NAMALWA (cell line): ENCODE data around the gene S100A1.
"Not testable (repeated sequence)": the region's sequence is repeated elsewhere in the genome, so short reads cannot be mapped to it uniquely, and the experiment has no call there.

ENCODE experiments used
- DNase-seq: peaks from one replicate; pipeline ENCODE4 v3.0.0-alpha.2; 2015; ENCODE audit warnings: low spot score

The S100A1 gene

DNA sequence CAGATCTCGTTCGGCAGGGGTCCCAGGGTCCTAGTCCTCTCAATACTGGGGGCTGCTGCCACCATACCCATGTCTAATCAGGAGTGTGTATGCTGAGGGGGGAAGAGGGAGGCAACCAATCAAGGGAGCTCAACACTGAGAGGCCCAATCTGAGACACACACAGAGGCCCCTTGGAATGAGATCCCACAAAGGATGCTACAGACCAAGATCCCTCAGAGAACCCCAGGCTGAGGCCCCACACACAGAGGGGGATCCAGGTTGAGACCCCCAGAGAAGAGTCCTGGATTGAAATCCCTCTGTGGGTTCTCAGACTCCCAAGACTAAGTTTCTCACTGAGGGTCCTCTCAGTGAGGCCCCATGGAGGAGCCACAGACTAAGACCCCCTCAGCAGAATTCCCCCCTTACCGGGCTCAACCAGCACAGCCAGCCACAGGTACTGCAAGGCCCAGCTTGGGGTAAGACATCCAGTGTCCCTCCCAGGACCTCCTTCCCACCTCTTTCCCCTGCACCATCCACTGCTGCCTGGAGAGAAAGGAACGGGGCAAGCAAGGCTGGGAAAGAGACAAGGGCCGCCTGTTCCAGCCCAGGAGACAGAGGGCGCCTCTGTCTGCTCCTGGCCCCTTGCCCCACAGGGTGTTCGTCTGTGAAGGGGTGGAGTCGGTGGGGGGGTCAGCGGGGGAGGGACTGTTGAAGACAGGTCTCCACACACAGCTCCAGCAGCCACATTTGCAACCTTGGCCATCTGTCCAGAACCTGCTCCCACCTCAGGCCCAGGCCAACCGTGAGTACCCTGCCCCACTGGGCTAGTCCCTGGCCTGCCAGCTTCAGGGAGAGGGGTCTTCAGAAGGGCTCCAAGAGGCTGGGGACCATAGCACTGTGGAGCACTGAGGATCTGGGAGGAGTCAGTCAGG, at the start of gene S100A1:
Gene S100A1 (plus strand): TSS at position 720 of the 912 bp plus-strand sequence. CDS start 2,088 bp downstream, outside the sequence.
- no peak for DNase-seq

DNA sequence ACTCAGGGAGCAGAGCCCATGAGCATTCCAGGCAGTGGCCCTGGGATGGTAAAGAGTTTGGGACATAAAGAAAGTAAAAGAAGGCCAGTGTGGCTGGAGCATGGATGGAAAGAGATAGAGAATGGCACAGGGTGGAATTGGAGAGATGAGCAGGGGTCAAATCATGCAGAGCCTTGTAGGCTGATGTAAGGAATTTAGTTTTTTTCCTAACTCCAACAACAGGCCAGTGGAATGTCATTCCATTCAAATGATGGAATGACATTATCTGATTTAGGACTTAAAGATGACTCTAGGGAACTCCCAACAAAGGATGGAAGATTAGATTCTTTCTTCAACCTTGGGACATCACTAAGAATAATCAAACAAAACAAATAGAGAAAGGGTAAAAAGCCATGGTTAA, 49.7 kb upstream of the S100A1 start:
- DNase-seq: no peak

DNA sequence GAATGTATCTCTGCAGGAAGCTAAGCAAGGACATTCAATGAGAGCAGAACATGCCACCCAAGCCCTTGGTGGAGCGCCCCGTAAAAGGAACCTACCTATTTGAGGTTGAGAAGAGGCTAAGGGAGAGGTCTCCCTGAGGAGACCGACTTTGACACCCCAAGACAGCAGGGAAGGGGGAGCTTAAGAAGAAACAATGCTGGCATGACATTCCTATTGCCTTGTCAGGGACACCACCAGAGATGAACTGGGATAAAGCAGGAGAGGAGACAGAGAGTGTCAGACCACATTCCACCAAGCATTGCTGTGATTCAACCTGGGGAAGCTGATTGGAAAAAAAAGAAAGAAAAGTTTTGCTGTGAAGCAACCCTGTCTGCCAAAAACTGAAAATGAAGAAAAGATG, 49.3 kb upstream of the S100A1 start:
- DNase-seq: no peak

DNA sequence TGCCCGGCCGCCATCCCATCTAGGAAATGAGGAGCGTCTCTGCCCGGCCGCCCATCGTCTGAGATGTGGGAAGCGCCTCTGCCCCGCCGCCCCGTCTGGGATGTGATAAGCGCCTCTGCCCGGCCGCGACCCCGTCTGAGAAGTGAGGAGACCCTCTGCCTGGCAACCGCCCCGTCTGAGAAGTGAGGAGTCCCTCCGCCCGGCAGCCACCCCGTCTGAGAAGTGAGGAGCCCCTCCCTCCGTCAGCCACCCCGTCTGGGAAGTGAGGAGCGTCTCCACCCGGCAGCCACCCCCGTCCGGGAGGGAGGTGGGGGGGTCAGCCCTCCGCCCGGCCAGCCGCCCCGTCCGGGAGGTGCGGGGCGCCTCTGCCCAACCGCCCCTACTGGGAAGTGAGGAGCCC, 45.4 kb upstream of the S100A1 start:
- DNase-seq: not testable (repeated sequence)

DNA sequence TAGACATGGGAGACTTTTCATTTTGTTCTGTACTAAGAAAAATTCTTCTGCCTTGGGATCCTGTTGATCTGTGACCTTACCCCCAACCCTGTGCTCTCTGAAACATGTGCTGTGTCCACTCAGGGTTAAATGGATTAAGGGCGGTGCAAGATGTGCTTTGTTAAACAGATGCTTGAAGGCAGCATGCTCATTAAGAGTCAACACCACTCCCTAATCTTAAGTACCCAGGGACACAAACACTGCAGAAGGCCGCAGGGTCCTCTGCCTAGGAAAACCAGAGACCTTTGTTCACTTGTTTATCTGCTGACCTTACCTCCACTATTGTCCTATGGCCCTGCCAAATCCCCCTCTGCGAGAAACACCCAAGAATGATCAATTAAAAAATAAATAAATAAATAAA, 44.7 kb upstream of the S100A1 start:
- DNase-seq: not testable (repeated sequence)

DNA sequence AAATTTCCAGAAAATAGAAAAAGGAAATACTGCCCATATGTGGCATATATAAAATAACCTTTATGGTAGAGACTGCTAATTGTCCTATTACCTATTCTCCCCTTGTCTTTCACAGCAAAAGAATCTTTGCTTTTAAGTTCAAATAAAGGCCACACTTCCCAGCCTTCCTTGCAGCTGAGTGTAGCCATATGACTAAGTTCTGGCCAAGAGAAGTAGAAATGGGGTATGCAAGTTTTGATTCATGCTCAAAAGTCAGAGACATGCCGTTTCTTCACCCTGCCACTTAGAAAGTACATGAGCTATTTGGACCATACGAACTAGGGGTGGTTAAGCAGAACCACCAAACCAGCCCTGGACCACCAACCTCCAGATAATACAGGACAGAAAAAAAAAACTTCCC, 44.3 kb upstream of the S100A1 start:
- no peak for DNase-seq

DNA sequence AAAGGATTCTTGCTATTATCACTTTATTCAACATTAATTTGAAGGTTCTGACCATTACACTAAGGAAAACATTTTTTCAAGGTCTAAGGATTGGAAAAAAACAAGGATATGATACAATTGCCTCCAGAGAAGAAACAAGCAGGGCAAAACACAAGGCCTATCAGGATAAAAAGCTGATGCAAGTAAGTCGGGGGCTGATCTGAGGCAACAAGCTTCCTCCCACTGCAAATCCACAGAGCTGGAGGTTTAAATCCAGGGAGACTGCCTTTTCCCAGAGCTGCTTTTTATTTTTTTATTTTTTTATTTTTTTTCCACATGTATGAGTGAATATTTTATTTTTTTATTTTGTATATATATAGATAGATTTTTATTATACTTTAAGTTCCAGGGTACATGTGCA, 43.2 kb upstream of the S100A1 start:
- no peak for DNase-seq

DNA sequence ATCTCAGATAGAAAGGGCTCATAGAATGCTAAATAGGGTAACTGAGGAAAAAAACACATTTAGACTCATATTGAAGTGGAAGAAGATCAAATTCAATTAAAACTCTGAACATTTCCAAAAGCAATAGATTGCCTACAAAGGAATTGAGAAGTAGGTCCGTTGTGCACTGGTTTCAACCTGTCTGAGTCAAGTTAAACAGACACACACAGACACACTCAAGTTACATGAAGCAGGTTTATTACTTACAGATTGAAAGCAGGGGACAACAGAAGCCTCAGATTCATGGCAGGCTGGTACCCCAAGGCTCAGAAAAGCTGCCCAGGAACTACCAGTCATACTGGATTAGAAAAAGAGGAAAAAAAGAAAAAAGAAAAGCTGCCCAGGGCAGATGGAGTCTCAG, 41.9 kb upstream of the S100A1 start:
- DNase-seq: no peak

DNA sequence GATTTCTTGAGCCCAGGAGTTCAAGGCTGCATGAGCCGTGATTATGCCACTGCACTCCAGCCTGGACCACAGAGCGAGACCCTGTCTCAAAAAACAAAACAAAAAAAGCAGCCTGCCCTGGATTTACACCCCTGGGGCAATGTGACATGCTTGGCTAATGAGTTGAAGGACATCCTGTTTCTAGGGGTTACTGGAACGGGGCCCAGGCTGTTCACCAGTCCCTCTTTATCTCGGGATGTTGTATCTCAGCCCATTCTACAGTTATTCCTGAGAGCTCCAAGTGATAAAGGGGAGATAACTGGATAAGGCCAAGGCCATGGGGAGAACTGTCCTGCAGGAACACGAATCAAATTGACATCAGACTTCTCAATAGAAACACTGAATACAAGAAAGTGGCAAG, 40.9 kb upstream of the S100A1 start:
- no peak for DNase-seq

DNA sequence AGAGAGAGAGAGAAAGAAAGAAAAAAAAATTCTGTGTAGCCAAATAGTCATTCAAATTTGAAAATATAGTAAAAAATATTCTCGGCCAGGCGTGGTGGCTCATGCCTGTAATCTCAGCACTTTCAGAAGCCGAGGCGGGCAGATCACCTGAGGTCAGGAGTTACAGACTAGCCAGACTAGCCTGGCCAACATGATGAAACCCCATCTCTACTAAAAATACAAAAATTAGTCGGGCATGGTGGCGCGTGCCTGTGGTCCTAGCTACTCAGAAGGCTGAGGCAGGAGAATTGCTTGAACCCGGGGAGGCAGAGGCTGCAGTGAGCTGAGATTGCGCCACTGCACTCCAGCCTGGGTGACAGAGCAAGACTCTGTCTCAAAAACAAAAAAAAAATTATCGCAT, 40.2 kb upstream of the S100A1 start:
- DNase-seq: not testable (repeated sequence)

DNA sequence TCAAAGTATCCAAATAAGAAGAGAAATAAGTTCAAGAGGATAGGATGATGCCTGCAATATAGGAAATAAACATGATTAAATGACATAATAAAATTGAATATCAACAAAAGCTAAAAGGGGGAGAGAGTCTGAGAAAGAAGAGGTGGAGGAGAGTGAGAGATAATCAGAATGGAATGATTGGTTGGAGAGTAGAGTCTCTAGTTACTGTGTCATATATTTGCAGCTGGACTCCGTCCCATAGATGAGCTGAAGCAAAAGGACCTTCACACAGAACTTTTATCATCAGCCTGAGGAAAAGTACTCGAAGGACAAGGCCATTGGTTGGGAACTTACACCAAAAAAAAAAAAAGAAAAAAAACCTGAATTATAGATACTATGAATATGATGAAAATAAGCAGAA, 39.8 kb upstream of the S100A1 start:
- DNase-seq: no peak

DNA sequence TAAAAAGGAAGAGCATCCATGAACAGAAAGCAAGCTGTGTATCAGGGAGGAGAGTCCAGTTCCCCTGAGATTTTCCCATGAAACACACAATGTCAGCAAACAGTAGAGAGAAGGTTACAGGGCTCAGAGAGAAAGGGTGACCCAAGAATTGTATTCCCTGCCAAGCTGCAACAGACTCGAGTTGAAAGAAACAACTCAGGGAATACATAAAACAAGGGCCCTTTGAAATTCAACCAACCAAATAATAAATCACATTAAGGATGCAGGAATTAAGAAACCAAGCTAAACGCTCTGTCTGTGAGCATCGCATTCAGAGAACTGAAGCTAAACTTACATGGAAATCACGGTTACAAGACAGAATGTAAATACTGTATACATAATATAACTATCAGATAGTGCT, 35.5 kb upstream of the S100A1 start:
- DNase-seq: no peak

DNA sequence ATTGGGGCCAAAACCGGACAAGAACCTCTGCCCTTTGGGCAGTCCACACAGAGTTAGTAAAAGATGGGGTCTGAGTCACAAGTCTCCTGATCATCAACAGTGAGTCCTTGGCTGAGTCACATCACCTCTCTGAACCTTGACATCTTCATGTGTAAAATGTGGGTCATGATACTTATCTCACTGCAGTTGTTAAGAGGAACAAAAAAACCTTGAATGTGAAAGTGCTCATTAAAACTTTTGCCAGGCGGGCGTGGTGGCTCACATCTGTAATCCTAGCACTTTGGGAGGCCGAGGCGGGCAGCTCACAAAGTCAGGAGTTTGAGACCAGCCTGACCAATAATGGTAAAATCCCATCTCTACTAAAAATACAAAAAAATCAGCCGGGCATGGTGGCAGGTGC, 31.0 kb upstream of the S100A1 start:
- no peak for DNase-seq

DNA sequence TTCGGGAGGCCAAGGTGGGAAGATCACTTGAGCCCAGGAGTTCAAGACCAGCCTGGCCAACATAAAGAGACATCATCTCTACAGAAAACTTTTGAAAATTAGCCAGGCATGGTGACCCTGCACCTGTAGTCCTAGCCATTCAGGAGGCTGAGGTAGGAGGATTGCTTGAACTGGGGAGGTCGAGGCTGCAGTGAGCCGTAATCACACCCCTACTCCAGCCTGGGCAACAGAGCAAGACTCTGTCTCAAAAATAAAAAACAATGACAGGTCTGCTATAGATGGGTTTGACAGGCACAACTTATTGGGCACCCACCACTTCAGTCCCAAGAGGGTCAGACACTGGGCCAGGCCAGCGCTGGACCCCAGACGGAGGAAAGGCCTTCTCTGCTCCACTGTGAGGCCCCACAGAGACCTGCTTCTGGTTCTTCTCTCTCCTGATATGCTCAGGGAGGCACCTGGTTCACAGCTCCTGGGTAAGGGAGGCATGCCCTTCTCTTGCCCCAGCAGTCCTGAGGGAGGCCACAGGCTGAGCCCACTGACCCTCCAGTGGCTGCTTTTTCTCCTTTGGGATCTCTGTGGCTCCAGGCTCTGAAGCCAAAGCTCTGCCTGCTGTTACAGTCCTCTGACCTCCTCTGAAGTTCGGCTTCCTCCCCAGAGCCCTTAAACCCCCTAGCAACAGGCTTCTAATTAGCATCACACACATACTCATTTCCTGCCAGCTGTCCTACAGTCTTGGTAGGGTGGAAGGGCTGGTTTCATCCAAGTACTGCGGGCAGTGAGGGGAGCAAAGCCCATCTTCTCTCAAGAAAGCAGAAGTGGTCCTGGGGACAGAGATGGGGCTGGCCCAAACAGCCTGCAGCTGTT, 29.7 kb upstream of the S100A1 start:
- DNase-seq: peak; percentile 99

DNA sequence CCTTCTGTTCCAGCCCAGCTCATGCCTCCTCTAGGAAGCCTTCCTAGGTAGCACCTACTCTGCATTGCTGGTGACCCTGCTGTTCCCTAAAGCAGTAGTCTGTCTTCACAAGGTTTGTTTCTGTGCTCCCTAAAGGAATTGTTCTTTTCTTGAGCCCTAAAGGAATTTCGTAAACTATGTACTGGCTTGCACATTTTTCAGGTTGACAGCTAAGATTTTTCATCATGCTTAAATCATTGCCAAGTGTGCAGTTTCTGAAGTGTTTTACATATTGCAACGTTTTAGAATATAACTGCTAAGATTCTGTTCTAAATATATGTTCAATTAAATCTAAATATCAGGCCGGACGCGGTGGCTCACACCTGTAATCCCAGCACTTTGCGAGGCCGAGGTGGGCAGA, 28.4 kb upstream of the S100A1 start:
- DNase-seq: no peak

DNA sequence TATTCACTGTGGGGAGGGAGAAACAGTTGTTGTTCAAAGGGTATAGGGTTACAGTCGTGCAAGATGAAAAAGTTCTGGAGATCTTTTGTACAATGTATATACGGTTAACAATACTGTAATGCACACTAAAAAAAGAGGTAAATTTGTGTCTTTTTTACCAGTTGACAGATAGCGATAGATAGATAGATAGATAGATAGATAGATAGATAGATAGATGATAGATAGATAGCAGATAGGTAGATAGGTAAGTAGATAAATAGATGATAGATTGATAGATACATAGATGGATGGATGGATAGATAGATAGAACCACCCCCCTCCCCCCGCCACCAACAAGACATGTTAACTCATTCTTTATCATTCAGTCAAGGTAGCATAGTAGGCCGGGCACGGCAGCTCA, 25.5 kb upstream of the S100A1 start:
- no peak for DNase-seq

DNA sequence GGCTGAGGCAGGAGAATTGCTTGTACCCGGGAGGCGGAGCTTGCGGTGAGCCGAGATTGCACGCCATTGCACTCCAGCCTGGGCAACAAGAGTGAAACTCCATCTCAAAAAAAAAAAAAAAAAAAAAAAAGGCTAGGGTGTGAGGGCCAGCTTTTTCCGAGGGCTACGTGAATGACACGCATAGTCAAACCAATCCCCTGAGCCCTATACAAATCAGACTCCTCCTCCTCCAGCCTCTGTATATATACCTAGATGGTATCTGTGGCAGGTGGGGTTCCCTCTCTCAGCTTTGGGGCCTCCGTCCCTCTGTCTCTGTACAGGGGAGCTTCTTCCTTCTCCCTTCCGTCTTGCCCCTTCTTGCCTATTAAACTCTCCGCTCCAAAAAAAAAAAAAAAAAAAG, 22.0 kb upstream of the S100A1 start:
- DNase-seq: no peak

DNA sequence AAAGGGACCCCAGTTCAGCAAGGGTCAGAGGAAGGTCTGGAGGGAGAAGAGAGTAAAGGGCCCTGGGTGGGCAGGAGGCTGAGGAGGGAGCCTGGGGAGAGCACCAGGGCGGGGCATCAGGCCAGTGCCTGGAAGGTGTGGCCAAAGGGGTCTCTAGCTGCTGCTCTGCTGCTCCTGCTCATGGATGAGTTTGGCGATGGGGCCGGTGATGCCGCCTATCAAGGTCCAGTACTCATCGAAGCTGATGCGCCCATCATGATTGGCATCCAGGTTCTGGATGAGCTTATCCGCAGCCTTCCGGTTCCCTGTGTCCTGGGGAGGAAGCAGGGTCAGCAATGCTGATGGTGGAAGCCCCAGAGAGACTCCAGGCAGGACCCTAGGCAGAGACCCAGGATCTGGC, 20.9 kb upstream of the S100A1 start:
- no peak for DNase-seq

DNA sequence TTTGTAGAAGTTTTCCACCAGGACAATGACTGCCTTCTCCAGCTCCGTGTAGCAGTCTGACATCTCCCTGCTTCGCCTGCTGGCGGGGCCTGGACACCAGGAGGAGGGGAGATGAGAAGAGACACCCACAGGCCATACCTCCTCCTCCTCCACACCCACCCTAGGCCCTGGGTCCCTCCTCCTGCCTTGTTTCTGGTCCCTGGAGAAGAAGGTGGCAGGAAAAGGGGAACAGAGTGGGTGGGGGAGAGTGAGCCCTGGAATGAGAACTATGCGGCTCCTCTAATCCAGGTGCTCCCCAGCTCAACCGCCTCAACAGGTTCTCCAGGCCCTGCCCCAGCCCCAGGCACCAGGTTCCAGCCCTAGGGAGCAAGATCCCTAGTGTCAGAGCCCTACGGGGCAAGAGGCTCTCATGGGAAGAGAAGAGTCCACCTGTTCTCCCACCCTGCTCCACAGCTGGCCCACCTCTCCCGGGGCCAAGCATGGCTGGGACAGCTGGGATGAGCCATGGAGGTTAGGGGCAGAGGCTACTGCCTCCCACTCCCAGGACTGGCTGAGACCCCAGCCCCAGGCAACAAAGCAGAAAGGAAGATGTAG, 20.0 kb upstream of the S100A1 start:
- no peak for DNase-seq

DNA sequence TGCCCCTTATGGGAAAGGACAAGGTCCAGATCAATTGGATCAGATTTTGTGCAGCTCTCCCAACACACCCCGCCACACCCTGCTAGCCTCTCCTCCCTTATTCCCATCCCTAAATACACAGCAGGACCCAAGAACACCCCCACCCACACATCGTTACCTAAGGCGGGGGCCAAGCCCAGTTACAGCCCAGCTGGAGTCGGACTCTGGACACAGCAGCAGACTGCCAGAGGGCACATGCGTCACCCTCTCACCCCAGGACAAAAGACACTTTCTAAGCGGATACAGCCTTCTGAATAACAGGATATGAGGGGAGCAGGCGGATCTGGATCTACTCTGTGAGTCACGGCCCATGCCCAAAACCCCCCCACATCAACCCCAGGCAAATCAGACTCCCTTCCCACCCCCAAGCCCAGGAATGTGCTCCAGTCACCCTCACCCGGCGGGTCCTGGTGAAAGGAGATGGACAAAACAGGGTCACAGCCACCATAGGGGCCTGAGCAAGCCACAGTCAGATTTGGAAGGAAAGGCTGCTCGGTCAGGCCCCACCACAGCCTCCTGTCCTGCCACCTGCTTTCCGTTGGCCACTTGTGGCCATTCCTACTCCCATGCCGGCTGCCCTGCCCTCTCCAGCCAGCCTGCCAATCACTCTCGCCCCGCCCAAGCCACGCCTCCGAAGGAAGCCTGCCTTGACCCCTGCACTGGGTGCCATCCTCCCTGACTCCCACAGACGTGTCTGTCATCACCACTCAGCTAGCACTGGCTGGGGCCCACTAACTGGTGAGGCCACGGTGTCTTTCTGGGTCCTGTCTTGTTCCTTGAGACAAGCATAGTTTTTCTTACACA, 19.3 kb upstream of the S100A1 start:
- no peak for DNase-seq

DNA sequence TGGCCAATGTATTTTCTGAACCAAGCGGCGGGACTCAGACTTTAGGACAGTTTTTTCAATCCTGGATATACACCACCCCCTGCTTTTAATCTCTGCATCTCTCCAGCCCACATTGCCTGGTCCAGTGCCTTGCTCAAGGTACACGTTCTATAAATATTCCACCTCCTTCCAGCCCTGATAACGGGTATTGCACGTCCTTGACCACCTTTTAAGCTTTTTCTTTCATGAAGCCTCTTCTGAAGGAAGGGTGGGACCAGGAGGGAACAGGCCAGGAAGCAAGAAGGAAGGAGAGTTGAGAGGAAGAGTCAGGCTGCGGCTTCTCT, 18.7 kb upstream of the S100A1 start:
- no peak for DNase-seq

DNA sequence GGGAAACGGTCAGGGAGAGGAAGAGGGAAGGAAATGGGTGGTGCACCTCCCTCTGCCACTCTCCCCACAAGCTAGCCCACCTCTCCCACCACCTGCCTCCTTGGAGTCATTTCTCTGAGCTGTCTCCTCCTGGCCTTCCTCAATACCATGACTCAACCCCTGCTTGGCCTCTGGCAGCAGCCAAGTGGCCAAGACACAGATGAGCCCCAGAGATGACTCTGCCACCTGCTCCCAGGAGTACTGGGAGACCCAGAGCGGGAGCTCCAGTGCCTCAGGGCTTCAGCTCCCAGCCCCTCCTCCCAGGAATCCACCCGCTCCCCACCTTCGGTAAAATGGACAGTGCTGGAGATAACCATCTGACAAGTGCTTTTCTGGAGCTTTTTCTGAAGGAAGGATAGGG, 17.9 kb upstream of the S100A1 start:
- no peak for DNase-seq
